ENCODE results near the gene SMYD4.

- TF ChIP-seq, protein P1, sequence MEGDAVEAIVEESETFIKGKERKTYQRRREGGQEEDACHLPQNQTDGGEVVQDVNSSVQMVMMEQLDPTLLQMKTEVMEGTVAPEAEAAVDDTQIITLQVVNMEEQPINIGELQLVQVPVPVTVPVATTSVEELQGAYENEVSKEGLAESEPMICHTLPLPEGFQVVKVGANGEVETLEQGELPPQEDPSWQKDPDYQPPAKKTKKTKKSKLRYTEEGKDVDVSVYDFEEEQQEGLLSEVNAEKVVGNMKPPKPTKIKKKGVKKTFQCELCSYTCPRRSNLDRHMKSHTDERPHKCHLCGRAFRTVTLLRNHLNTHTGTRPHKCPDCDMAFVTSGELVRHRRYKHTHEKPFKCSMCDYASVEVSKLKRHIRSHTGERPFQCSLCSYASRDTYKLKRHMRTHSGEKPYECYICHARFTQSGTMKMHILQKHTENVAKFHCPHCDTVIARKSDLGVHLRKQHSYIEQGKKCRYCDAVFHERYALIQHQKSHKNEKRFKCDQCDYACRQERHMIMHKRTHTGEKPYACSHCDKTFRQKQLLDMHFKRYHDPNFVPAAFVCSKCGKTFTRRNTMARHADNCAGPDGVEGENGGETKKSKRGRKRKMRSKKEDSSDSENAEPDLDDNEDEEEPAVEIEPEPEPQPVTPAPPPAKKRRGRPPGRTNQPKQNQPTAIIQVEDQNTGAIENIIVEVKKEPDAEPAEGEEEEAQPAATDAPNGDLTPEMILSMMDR (IDR thresholded peaks at IDR 0.05), result no peak
- TF ChIP-seq POLR2A (IDR thresholded peaks at IDR 0.05), result no peak
These were observed 95.9 kb downstream of the SMYD4 start for GRCh38 chr17:1733759-1734158.
